GM18505 (cell line): Measurements from ENCODE around the gene USP6NL.

Source experiments
- ATAC-seq: cut with Tn5 transposase; IDR thresholded peaks from one replicate; pipeline ENCODE4 v1.9.1; 2021; ENCODE audit not compliant: unreplicated experiment
- POLR2A ChIP-seq: IDR thresholded peaks from 4 replicates; pipeline ENCODE4 v1.6.1; 2011; ENCODE audit warnings: borderline replicate concordance; ENCODE audit not compliant: insufficient read depth, insufficient read length; ENCODE audit errors: extremely low read depth

USP6NL gene

GRCh38 chr10:11414314-11415038 is 197.0 kb downstream of the USP6NL start:
- TF ChIP-seq POLR2A = no peak
- no peak for ATAC-seq

- TF ChIP-seq POLR2A = no peak
- ATAC-seq = no peak
Observed at GRCh38 chr10:11411926-11412545, 199.4 kb downstream of the USP6NL start.

- ATAC-seq = no peak
- TF ChIP-seq POLR2A = no peak
Observed at GRCh38 chr10:11409357-11409756, 202.1 kb downstream of the USP6NL start.

GRCh38 chr10:11407939-11408338 is 203.5 kb downstream of the USP6NL start:
- no peak for ATAC-seq
- TF ChIP-seq POLR2A = no peak

GRCh38 chr10:11406746-11407145 is 204.7 kb downstream of the USP6NL start:
- no peak for ATAC-seq
- no peak for TF ChIP-seq POLR2A

GRCh38 chr10:11404901-11405300 is 206.5 kb downstream of the USP6NL start:
- no peak for TF ChIP-seq POLR2A
- ATAC-seq = no peak
